Mesendoderm (in vitro differentiated cells): ENCODE data around the gene C8G.

Experiments
- DNase-seq: peaks from one replicate; pipeline ENCODE4 v3.0.0; 2013
- H2AK5ac ChIP-seq: 2 replicates; pipeline ENCODE4 v1.6.1; 2013; ENCODE audit warnings: low read length, inconsistent platforms
- H2BK120ac ChIP-seq: 2 replicates; pipeline ENCODE4 v1.6.1; 2013; ENCODE audit warnings: low read depth, mild to moderate bottlenecking, low read length, moderate library complexity, mixed read lengths
- H2BK15ac ChIP-seq: replicated peaks from 2 replicates; pipeline ENCODE4 v1.6.1; 2013; ENCODE audit warnings: low read depth, mild to moderate bottlenecking, moderate library complexity
- H2BK5ac ChIP-seq: 2 replicates; pipeline ENCODE4 v1.6.1; 2013; ENCODE audit warnings: low read length, inconsistent platforms
- H3K18ac ChIP-seq: 2 replicates; pipeline ENCODE4 v1.6.1; 2013; ENCODE audit warnings: mild to moderate bottlenecking, low read length, mixed read lengths
- H3K23ac ChIP-seq: one replicate; pipeline ENCODE4 v1.6.1; 2013; ENCODE audit warnings: low read length
- H3K27ac ChIP-seq: 2 replicates; pipeline ENCODE4 v1.5.1; 2013; ENCODE audit warnings: low read depth, mild to moderate bottlenecking, inconsistent platforms, low read length, moderate library complexity
- H3K27me3 ChIP-seq: 2 replicates; pipeline ENCODE4 v1.6.1; 2013; ENCODE audit warnings: low read length, control low read depth, mild to moderate bottlenecking, inconsistent platforms; ENCODE audit not compliant: insufficient read depth, poor library complexity
- H3K36me3 ChIP-seq: 2 replicates; pipeline ENCODE4 v1.6.1; 2013; ENCODE audit warnings: low read length, inconsistent platforms; ENCODE audit not compliant: control insufficient read depth, insufficient read depth
- H3K4ac ChIP-seq: one replicate; pipeline ENCODE4 v1.6.1; 2013; ENCODE audit warnings: low read depth, mild to moderate bottlenecking, low read length, moderate library complexity
- H3K4me1 ChIP-seq: 2 replicates; pipeline ENCODE4 v1.6.1; 2013; ENCODE audit warnings: low read depth, low read length, inconsistent platforms; ENCODE audit not compliant: control insufficient read depth
- H3K4me2 ChIP-seq: 2 replicates; pipeline ENCODE4 v1.6.1; 2013; ENCODE audit warnings: low read length
- H3K4me3 ChIP-seq: 2 replicates; pipeline ENCODE4 v1.5.1; 2013; ENCODE audit warnings: mild to moderate bottlenecking, low read length
- H3K56ac ChIP-seq: one replicate; pipeline ENCODE4 v1.6.1; 2013; ENCODE audit warnings: low read length
- H3K79me1 ChIP-seq: 2 replicates; pipeline ENCODE4 v1.6.1; 2013; ENCODE audit warnings: low read length, inconsistent platforms
- H3K79me2 ChIP-seq: 2 replicates; pipeline ENCODE4 v1.6.1; 2013; ENCODE audit warnings: mild to moderate bottlenecking, low read length; ENCODE audit not compliant: control insufficient read depth, insufficient read depth
- H3K9ac ChIP-seq: 2 replicates; pipeline ENCODE4 v1.6.1; 2013; ENCODE audit warnings: low read length, inconsistent platforms
- H4K5ac ChIP-seq: one replicate; pipeline ENCODE4 v1.6.1; 2013; ENCODE audit warnings: low read length
- H4K8ac ChIP-seq: one replicate; pipeline ENCODE4 v1.6.1; 2013; ENCODE audit warnings: low read depth, mild to moderate bottlenecking, control low read depth, low read length, moderate library complexity
- WGBS: extraction: QIAGEN DNeasy Blood & Tissue Kit; methylation state at CpG from one replicate; pipeline ENCODE4 v1.1.7; 2013; ENCODE audit warnings: low lambda C conversion rate, missing lambda C conversion rate; ENCODE audit not compliant: insufficient coverage; ENCODE audit errors: extremely low coverage; 5-methylcytosine and 5-hydroxymethylcytosine counted together

C8G gene

DNA sequence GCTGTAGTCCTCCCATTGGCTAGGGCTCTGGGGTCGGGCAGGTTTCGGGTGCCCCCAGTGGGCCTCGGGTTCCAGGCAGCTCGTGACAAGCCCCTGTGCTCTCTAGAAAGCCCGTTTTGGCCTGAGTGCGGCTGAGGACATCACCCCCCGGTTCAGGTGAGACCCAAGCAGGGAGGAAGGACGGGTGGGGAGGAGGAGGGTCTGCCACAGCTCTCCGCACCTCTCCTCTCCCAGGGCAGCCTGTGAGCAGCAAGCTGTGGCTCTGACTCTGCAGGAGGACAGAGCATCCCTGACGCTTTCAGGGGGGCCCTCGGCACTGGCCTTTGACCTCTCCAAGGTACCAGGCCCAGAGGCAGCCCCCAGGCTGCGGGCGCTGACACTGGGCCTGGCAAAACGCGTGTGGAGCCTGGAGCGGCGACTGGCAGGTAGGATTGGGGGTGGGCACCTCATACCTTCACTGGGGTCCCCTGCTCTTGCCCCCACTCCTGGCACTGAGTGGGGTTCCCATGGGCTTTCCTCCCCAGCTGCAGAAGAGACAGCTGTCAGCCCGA, 47.9 kb downstream of the C8G start:
- Histone ChIP-seq H2AK5ac (no peak overlapping the region), H3K18ac (no peak overlapping the region), H2BK120ac (no peak overlapping the region), H4K8ac (no peak overlapping the region), H3K4me3 (peak overlapping the region; percentile 80), H3K27me3 (no peaks in the 10 kb centered on the region), H3K9ac (peak overlapping the region; percentile 93), H3K4me2 (peak overlapping the region; percentile 91), H3K23ac (peak overlapping the region; percentile 89), H2BK15ac (no peak overlapping the region), H3K4me1 (peaks cover 3% of the 10 kb centered on the region), H3K36me3 (no peaks in the 10 kb centered on the region), H3K27ac (no peak overlapping the region), H2BK5ac (no peak overlapping the region), H3K4ac (no peak overlapping the region), H3K79me2 (no peaks in the 10 kb centered on the region), H4K5ac (no peak overlapping the region), H3K79me1 (peaks cover 4% of the 10 kb centered on the region), H3K56ac (peak overlapping the region; percentile 95)
- no CpG with 5 or more reads among the region's 18 CpGs for WGBS
- DNase-seq, result no peak

DNA sequence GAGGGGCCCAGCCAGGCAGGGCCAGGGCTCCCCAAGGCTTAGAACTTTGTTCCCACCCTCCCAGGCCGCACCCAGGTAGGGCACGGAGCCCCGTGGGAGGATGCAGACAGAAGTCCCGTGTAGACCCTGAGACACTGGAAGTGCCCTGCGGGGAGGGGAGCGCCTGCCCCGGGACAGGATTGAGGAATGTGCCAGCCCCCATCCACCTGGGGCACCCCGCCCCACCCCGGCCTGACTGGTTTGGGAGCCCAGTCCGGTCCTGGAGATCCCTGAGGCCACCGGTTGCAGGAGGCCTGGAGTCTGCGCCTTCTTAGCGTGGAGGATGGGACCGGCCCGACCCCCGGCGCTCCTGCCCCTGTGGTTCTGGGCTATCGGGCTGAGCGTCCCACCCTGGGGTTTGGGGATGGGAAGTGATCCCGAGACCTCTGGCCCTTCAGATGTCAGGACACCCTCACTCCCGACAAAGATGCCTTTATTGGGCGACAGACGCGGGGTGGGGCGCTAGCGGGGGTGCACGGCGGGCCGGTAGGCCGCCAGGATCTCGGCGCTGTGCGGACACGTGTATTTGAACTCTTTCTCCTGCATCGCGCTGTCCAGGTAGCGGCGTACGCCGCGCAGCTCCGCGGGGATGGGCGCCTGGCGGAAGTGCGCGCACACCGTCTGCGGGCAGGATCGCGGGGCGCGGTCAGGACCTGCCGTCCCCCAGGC, 49.3 kb downstream of the C8G start:
- no peaks in the 10 kb centered on the region for H3K36me3 ChIP-seq

DNA sequence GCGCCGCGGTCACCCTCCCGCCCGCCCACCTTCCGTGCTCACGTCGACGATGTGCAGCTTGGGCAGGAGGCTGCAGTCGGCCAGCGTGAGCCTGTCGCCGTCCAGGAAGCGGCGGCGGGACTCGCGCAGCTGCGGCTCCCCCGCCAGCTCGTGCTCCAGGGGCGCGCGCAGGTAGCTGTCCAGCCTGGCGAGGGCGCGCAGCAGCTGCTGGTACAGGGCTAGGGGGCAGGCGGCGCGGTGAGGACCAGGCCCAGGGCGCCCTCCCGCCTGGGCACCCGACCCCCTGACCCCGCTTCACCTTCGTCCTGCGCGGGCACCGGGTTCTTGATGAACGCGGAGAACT, 49.8 kb downstream of the C8G start:
- Histone ChIP-seq H4K5ac (no peak overlapping the region), H3K27ac (no peak overlapping the region), H2BK5ac (no peak overlapping the region), H3K79me1 (peaks cover 4% of the 10 kb centered on the region), H3K9ac (no peak overlapping the region), H3K18ac (no peak overlapping the region), H3K4me2 (no peak overlapping the region), H2AK5ac (no peak overlapping the region), H2BK120ac (no peak overlapping the region), H3K4me3 (no peak overlapping the region), H2BK15ac (no peak overlapping the region), H3K4ac (no peak overlapping the region), H3K23ac (no peak overlapping the region), H3K27me3 (no peaks in the 10 kb centered on the region), H4K8ac (no peak overlapping the region), H3K36me3 (no peaks in the 10 kb centered on the region), H3K79me2 (no peaks in the 10 kb centered on the region), H3K4me1 (peaks cover 3% of the 10 kb centered on the region), H3K56ac (no peak overlapping the region)
- WGBS, result no CpG with 5 or more reads among the region's 40 CpGs
- no peak for DNase-seq

More for the DNA sequence above, 49.3 kb downstream of the C8G start:
- DNase-seq, result no peak
- Histone ChIP-seq H3K18ac (no peak overlapping the region), H3K56ac (no peak overlapping the region), H2BK120ac (no peak overlapping the region), H2AK5ac (no peak overlapping the region), H3K23ac (no peak overlapping the region), H2BK15ac (no peak overlapping the region), H3K4ac (no peak overlapping the region), H3K4me3 (no peak overlapping the region), H4K8ac (no peak overlapping the region), H3K27ac (no peak overlapping the region), H2BK5ac (no peak overlapping the region), H3K27me3 (no peaks in the 10 kb centered on the region), H3K79me2 (no peaks in the 10 kb centered on the region), H3K4me1 (peaks cover 3% of the 10 kb centered on the region), H3K9ac (no peak overlapping the region), H3K79me1 (peaks cover 4% of the 10 kb centered on the region), H4K5ac (no peak overlapping the region), H3K4me2 (no peak overlapping the region)
- WGBS, result no CpG with 5 or more reads among the region's 54 CpGs

DNA sequence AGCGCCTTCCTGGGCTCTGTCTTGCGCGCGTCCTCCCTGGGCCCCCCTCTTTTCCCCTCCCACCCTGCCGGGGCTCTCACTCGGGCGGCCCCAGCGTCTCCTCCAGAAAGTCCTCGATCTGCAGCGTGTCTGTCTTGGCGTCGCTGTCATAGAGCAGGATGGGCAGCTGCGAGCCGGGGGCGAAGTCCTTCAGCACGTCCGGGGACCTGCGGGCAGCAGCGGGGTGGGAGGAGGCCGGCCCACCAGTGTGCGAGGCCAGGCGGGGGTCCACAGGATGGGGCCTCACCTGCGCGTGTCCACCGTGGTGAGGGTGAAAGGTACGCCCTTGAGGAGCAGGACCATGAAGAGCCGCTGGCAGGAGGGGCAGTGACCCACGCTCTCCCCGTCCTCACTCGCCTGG, 50.3 kb downstream of the C8G start:
- no peaks in the 10 kb centered on the region for H3K79me2 ChIP-seq
- H3K4me1 ChIP-seq, result peaks cover 3% of the 10 kb centered on the region
- no peak overlapping the region for H2BK5ac ChIP-seq
- no peak overlapping the region for H3K4me2 ChIP-seq
- no peak overlapping the region for H4K8ac ChIP-seq
- no peak overlapping the region for H2BK15ac ChIP-seq
- no peak overlapping the region for H3K27ac ChIP-seq
- no peak overlapping the region for H4K5ac ChIP-seq
- no peak overlapping the region for H2AK5ac ChIP-seq
- WGBS, result no CpG with 5 or more reads among the region's 30 CpGs
- DNase-seq, result no peak
- no peak overlapping the region for H3K4me3 ChIP-seq
- H3K18ac ChIP-seq, result no peak overlapping the region
- no peak overlapping the region for H3K9ac ChIP-seq
- no peaks in the 10 kb centered on the region for H3K27me3 ChIP-seq
- no peak overlapping the region for H3K4ac ChIP-seq
- peaks cover 4% of the 10 kb centered on the region for H3K79me1 ChIP-seq
- H3K56ac ChIP-seq, result no peak overlapping the region
- H3K23ac ChIP-seq, result no peak overlapping the region
- no peaks in the 10 kb centered on the region for H3K36me3 ChIP-seq
- no peak overlapping the region for H2BK120ac ChIP-seq

DNA sequence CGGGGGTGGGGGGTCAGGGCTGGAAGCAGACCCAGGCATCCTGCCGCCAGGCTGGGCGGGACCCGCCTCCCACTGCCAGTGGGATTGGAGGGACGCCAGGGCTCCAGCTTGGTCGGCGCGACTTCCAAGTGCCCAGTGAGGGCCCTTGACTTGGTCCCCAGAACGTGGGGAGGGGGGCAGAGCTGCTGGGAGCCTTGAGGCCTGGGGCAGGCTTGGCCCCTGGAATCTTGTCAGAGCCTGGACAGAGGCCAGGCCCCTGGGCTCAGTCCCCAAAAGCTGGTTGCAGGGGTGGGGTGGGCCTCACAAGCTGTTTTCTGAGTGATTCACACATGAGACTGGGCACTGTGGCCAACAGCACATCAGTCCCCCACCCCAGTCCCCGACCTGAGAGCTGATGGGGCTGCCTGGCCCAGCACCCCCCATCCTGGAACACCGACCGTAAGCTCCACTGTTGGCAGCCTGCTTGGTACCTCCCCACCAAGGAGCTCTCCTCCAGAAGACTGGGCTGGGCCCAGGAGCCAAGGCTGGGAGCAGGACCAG, 50.8 kb downstream of the C8G start:
- Histone ChIP-seq H3K27ac (no peak overlapping the region), H3K4me3 (no peak overlapping the region)

More for the DNA sequence above, 50.8 kb downstream of the C8G start:
- DNase-seq, result no peak
- Histone ChIP-seq H3K36me3 (no peaks in the 10 kb centered on the region), H3K56ac (no peak overlapping the region), H4K8ac (no peak overlapping the region), H3K79me1 (peaks cover 4% of the 10 kb centered on the region), H2AK5ac (no peak overlapping the region), H3K4me2 (no peak overlapping the region), H2BK5ac (no peak overlapping the region), H3K9ac (peak overlapping the region; percentile 56), H4K5ac (no peak overlapping the region), H3K27me3 (no peaks in the 10 kb centered on the region), H2BK15ac (no peak overlapping the region), H3K23ac (no peak overlapping the region), H3K18ac (no peak overlapping the region), H2BK120ac (no peak overlapping the region), H3K4me1 (peaks cover 3% of the 10 kb centered on the region), H3K79me2 (no peaks in the 10 kb centered on the region), H3K4ac (no peak overlapping the region)
- no CpG with 5 or more reads among the region's 12 CpGs for WGBS
